NCI-H2029 treated with DMSO at 0.1 percent for 48 hours (cell line): ENCODE results near the gene DGCR2.
"Not testable (repeated sequence)": the region's sequence is repeated elsewhere in the genome, so short reads cannot be mapped to it uniquely, and the experiment has no call there.

ENCODE experiments used
- DNase-seq: peaks from one replicate; lab custom pipeline; 2025; lab: John Stamatoyannopoulos, UW

The DGCR2 gene

DNA sequence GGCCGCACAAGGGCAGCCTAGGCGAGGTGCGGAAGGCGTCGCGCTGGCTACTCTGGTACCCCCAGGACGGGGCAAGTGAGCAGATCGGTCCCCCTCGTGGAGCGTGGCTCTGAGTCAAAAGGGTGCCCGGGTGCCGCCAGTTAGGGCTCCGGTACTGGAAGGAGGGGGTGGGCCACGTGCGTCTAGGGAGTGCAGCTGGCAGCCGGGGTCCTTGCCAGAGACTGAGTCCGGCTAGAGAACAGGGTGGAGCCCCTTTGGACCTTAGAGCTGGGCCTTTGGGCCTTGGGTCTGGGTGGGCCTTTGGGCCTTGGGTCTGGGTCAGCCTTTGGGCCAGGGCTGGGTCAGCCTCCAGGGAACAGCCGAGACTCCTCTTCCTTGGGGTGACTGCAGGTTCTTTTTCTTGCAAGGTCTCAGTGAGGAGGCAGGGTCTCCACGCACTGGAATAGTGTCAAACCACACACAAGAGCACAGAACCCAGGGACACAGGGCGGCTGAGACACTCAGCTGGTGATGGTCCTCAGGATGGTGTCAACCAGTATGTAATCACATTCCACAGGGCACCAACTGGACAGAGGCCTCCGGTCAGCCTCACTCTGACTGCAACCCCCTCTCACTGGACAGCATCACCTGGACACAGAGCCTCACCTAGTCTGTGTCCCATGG lies 91.9 kb downstream of the DGCR2 start:
- DNase-seq = not testable (repeated sequence)

DNA sequence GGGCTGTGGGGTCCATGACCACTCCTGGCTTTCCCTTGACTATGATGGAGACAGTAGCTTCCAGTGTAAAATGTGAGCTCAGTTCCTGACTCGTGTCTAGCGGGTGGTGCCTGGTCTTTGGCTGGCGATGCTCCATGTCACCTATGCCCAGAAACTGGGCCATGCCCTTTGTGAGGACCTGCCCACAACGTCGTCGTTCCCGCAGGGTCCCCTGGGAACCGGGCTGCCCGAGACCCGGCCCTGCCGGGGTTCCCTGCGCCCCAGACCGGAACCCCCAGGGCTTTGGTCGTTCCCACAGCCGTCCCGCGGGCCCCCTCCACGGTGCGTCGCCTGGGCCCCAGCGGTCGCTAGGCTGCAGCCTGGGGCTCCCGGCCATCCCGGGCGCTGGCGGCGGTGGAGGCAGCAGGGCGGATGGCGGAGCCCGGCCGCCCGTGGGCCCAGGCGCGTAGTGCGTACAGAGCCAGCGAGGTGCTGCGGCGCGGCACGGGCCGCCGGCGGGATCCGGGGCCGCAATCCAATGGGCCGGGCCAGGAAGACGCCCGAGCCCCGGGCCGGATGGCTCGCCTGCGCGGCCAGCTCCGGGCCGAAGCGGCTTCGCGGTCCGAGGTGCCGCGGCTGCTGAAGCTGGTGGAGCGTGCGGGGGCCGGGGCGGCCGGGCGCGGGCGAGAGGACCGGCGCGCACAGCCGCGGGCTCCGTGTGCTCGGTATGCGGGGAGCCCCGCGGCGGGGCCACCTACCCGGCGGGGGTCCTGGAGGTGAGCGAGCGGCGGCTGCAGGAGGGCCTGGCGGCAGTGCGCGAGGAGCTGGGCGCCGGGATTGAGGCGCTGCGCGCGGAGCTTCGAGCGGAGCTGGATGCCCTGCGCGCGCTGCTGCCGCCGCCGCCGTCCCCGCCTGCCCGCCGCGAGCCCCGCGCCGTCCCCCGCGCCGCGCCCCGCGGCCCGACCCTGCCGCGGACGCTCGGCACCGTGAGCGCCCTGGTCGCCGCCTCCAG lies 92.8 kb downstream of the DGCR2 start:
- DNase-seq = not testable (repeated sequence)

DNA sequence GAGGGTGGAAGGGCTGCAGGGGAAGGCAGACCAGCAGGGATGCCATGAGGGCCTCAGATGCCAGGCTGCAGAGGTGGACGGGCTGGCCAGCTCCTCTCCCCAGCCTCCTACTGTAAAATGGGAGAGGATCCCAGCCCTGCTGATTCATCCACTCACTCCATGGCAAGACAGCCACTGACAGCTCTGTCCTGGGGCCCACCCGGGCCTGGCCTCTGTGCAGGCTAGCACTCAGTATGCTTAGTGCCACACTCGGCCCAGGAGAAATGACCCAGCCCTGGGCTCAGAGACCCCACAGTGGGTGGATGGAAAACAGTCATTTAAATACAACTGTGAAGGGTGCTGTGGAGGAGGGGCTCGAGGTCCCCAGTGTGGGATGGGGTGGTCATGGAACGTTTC lies 94.2 kb downstream of the DGCR2 start:
- DNase-seq = not testable (repeated sequence)

DNA sequence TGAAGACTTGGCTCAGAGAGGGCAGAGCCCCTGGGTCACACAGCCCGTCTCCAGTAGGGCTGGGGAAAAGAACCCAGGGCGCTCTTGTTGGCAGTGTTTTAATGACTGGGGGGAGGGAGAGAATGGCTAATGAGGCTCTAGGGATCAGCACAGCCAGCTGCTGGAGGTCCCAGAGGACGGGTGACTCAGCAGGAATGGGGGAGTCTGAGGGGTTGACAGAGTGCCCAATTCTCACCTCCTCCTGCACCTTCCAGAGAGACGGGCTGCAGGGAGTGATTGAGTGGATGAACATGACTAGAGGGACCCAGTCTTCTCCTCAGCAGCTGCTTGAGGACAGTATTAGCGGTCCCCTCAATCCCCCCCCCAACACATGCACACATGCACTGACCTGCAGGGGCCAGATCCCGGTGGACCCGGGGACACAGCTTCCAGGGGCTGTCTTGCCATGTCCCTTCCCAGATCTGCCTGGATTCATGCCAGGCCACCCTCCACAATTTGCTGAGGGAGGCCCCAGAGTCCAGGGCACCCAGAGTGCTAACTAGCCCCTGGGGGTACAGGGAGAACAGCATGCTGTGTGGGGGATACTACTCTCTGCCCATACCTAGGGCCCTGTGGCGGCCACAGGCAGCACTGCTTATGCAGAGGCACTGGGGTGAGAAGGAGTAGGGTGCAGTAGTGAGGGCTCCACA lies 94.7 kb downstream of the DGCR2 start:
- DNase-seq = not testable (repeated sequence)

DNA sequence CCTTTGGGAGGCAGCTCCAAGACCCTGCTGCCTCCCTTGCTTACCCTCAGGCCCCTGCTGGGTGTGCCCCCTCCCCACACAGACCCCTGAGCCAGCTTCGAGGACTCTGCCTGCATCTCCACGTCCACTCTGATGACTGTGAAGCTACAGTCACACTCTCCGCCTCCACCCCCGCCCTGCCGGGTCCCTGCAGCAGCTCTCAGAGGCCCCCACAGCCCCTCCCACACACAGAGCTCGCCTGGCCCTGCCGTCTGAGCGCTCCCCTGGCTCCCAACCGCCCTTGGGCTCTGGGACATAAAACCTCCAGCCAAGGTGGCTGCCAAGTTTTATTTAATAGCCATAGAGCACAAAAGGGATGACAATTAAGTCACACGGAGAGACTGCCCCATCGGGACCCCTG lies 96.1 kb downstream of the DGCR2 start:
- not testable (repeated sequence) for DNase-seq

DNA sequence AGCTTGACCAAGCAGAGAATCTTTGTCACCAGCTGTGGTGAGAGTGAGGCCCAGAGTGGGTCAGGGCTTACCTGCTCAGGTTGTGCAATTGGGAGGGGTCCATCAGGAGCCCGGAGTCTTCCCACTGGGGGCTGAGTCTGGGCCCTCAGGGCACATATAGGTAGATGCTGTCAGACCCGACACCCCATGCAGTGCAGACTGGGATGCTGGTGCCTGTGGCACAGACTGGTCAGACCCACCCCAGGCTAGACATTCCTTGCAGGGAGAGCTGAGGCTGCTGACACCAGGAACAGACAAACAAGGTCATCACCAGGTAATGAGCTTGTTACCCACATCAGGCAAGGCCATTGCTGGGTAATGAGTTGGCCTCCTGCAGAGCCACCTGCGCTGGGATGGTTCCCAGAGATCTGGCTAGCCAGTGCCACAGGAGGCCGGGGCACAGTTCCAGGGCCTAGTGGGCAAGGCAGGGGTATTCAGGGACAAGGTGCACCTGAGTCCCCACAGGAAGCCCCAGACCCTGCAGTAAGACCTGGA lies 97.2 kb downstream of the DGCR2 start:
- not testable (repeated sequence) for DNase-seq

DNA sequence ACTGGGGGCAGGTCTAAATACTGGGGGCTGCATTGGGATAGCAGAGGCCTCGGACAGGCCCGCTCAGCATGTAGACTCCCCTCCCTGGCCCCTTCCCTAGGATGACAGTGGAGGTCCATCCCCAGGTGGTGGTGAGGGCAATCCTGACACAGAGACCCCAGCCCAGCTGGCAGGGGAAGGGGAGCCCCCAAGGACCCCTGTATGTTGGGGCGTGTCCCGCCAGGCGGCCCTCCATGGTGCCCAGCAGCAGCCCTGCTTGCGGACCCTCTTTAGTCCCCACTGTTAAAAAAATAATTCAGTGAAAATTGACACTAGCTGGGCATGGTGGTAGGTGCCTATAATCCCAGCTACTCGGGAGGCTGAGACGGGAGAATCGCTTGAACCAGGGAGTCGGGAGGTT lies 98.3 kb downstream of the DGCR2 start:
- not testable (repeated sequence) for DNase-seq

DNA sequence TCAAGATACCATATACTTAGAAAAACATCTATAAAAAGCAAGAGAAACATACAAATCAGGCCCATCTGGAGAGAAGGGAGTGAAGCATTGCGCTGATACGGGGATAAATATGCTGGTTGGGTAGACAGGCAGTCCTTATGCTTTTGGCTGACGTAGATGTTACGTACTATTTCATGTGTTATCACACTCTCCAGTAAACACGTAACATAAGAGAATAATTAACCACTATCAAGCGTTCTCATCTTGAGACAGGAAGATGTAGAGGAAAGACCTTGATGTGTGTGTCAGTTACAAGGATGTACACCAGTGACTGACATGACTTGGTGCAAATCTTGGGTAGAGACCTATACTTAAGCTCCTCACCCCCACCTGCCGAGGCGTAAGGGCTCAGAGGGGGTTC lies 99.5 kb downstream of the DGCR2 start:
- DNase-seq = no peak

DNA sequence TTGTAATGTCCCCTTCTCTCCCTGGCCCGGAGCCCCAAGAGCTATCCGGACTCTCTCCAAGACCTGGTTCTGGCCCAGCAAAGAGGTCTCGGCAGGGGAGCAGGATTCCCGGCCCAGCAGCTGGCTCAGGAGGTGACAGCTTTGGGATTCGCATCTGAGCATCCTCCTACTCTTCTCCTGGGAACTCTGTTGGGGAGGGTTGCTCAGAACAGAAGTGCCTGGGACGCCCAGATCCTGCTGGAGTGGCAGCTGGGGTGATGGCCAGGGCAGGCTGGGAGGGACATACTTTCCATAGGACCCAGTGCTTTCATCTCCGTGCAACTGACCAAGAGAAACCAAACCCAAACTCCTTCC lies 102.6 kb downstream of the DGCR2 start:
- no peak for DNase-seq

DNA sequence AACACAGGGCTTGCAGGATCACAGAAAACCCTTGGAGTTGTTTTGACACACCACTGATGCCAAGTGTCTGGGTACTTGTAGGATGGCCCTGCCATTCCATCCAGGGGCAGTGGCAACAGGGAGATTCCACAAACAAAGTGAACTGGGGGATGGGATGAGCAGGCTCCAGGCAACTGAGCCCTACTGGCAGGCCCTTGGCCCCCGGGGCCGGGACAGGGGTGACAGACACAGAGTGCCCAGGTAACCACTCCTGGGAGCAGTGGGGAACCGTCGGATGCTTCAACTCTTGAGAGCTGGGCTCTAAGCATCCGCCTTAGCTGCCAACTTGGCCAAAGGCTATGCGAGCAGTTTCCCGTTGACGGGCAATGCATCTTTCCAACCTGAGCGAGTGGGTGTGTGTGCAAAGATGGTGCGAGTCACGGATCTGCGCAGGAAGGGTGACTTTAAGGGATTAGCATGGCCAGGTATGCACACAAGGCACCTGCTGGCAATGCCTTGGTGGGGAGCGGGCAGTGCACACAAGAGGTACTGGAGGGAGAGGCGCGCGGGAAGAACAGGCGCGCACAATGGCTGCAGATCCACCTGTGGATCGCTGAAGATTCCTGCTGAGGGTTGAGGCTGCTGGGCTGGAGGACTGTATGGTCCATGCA lies 103.1 kb downstream of the DGCR2 start:
- no peak for DNase-seq

DNA sequence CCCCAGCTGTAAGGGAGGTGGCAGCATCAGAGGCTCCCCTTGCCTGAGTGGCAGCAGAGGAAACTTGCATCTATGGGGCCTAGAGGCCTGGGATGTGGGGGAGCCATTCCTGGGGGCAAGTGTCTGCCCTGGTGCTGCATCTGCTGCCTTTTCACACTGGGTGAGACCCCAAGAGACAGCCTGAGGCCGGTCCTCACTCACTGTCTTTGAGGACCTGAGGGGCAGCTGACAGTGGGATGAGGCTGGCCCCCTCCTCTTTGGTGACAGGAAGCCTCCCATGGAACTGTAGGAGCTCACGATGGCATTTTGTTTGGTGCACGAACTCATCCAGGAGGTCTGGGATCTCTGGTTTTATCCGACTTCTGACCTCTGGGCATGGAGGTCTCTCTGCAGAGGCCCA lies 104.0 kb downstream of the DGCR2 start:
- no peak for DNase-seq

DNA sequence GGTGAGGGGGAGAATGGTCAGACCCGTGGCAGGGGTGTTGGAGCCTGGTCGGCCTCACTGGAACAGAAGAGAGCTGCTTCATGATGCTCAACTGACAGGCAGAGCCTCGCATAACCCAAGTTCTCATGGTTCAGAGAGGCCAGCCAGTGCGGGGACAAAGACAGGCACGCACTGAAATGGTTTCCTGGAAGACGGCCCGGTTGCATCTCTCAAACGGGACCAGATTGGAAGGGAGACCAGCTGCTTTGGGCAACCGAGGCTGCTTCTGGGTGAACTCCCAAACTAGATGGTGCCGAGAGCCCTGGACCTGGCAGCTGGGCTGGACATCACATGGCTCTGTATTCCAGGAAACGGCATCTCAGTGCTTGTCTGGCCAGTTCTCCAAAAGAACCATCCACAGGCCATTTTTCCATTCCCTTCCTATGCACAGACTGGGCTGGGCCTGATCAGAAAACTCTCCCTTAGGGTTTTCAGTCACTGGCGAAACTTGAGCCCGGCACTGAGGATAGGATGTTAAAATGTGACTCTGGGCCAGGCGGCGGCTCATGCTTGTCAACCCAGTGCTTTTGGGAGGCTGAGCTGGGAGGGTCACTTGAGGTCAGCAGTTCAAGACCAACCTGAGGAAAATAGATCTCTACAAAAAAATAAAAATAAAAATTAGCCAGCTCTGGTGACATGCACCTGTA lies 106.0 kb downstream of the DGCR2 start:
- DNase-seq = no peak

DNA sequence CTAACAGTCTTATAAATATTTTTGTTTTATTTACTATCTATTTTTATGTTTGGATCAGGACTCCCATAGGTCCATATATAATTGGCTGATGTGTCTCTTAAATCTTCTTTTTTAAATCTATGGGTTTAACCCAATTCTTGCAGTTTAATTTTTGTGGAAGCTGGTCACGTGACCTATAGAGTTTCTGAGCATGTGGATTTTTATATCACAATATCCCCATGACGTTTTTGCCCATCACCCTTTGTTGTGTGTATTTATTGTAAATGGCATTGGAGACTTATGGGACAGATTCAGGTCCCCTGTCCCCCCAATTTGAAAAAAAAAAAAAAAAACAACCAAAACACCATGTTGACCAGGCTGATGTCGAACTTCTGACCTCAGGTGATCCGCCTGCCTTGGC lies 107.3 kb downstream of the DGCR2 start:
- no peak for DNase-seq

DNA sequence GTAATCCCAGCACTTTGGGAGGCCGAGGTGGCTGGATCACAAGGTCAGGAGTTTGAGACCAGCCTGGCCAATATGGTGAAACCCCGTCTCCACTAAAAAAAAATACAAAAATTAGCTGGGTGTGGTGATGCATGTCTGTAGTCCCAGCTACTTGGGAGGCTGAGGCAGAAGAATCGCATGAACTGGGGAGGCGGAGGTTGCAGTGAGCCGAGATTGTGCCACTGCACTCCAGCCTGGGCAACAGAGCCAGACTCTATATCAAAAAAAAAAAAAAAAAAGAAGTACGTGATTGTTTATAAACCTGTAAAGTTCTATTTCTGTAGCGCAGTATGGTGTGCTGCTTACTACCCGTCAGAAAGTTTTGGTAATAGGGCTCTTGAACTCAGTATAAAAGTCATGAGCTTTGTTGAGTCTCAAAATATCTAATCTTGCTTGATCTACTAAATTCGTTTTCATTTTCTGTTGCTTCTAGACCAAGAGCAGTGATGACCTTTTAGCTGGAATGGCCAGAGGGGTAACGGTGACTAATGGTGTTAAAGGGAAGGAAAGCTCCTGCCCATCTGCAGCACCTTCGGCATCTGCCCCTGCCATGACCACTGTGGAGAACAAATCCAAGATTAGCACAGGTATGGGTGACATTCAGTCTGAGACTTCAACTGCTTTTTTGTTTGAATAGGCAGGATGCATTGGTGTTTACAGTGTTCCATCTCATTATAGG lies 108.2 kb downstream of the DGCR2 start:
- not testable (repeated sequence) for DNase-seq

DNA sequence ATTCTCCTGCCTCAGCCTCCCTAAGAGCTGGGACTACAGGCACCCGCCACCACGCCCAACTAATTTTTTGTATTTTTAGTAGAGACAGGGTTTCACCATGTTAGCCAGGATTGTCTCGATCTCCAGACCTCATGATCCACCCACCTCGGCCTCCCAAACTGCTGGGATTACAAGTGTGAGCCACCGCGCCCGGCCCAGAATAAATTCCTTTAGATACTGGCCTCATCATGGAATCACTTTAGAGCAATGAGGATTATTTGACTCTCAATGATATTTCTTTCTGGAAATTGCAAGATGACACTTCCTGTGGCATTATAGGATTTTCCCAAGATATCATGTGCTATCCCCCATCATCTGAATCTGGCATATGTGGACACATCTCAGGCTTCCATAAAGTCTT lies 108.8 kb downstream of the DGCR2 start:
- not testable (repeated sequence) for DNase-seq

DNA sequence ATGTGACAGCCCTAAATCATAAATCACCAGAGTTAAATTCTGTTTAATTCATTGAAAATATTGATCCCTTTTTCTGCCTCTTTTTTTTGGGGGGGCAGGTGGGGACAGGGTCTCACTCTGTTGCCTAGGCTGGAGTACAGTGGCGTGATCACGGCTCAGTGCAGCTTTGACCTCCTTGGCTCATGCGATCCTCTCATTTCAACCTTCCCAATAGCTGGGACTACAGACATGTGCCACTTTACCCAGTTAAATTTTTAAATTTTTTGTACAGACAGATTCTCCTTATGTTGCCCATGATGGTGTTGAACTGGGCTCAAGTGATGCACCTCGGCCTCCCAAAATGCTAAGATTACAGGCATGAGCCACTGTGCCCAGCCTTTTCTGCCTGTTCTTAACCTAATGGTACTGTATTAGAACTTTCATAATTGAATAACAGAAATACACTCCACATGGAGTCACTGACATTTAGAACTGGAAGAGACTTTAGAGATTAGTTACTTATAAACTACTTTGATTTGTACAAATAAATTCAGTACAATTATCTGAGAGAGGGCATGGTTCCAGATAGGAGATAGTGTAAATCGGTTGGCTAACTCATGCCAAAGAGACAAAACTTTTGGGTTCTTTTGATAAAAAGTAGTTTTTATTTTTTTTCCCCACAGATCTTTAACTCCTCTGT lies 109.8 kb downstream of the DGCR2 start:
- DNase-seq = no peak

DNA sequence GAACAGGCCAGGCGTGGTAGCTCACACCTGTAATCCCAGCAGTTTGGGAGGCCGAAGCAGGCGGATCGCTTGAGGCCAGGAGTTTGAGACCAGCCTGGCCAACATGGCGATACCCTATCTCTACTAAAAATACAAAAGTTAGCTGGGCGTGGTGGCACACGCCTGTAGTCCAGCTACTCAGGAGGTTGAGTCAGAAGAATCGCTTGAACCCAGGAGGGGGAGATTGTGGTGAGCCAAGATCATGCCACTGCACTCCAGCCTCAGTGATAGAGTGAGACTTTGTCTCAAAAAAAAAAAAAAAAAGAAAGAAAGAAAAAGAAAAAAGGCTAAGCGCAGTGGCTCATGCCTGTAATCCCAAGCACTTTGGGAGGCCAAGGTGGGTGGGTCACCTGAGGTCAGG lies 110.6 kb downstream of the DGCR2 start:
- not testable (repeated sequence) for DNase-seq

DNA sequence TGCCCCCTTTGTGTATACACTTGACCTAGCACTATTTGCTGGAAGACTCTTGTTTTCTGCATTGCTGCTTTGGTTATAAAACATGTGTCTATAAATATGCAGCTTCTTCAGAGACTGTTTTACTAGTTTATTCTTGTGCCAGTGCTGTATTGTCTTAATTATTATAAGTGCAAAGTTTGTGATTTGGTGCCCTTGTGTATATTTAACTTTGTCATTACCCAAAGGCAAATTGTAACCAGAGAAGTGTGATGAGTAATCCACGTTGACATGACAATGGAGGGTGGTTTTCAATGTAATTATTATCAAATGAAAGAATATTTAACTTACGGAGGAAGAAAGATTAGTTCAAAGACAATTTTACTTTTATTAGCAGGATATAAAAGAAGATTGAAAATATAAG lies 111.1 kb downstream of the DGCR2 start:
- no peak for DNase-seq

DNA sequence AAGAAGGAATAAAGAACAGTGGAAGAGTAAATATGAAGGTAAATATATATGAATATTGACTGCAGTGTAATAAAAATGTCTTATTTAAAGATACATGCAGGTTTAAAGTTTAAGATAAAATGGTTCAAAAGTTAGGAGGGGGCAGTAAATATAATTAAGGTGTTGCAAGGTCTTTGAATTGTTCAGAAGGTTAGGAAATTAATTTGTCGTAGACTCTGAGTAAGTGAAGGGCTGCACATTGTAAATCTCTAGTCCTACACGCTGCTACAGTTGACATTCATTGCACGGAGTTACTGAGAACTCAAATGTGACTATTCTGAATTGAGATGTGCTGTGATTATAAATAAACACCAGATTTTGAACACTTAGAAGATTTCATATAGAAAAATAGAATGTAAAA lies 116.3 kb downstream of the DGCR2 start:
- no peak for DNase-seq

DNA sequence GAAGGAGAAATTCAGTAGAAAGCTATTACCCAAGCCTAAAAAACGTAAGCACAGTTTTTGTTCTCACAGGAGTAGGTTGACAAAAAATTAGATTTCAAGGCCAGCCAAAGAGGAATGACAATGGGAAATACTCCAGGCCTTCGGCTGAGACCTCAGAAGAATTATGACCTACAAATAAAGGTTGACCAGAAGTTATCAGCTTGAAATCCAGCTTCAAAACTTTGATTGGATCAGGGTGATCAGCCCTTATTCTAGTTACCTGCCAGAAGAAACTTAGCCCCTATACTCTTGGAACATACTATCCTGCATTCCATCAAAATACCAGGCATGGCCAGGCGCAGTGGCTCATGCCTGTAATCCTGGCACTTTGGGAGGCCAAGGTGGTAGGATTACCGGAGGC lies 117.7 kb downstream of the DGCR2 start:
- DNase-seq = no peak
